Mesendoderm (in vitro differentiated cells): ENCODE data around the gene YPEL2. TPM values are rescaled to one million over a fixed set of nuclear protein-coding genes. Genes with fewer than 3 reads are reported as not detected.

Experiments used
- DNase-seq: peaks from one replicate; pipeline ENCODE4 v3.0.0; 2013
- H2AK5ac ChIP-seq: 2 replicates; pipeline ENCODE4 v1.6.1; 2013; ENCODE audit warnings: low read length, inconsistent platforms
- H2BK120ac ChIP-seq: 2 replicates; pipeline ENCODE4 v1.6.1; 2013; ENCODE audit warnings: low read depth, mild to moderate bottlenecking, low read length, moderate library complexity, mixed read lengths
- H2BK15ac ChIP-seq: replicated peaks from 2 replicates; pipeline ENCODE4 v1.6.1; 2013; ENCODE audit warnings: low read depth, mild to moderate bottlenecking, moderate library complexity
- H2BK5ac ChIP-seq: 2 replicates; pipeline ENCODE4 v1.6.1; 2013; ENCODE audit warnings: low read length, inconsistent platforms
- H3K18ac ChIP-seq: 2 replicates; pipeline ENCODE4 v1.6.1; 2013; ENCODE audit warnings: mild to moderate bottlenecking, low read length, mixed read lengths
- H3K23ac ChIP-seq: one replicate; pipeline ENCODE4 v1.6.1; 2013; ENCODE audit warnings: low read length
- H3K27ac ChIP-seq: 2 replicates; pipeline ENCODE4 v1.5.1; 2013; ENCODE audit warnings: low read depth, mild to moderate bottlenecking, inconsistent platforms, low read length, moderate library complexity
- H3K27me3 ChIP-seq: 2 replicates; pipeline ENCODE4 v1.6.1; 2013; ENCODE audit warnings: low read length, control low read depth, mild to moderate bottlenecking, inconsistent platforms; ENCODE audit not compliant: insufficient read depth, poor library complexity
- H3K36me3 ChIP-seq: 2 replicates; pipeline ENCODE4 v1.6.1; 2013; ENCODE audit warnings: low read length, inconsistent platforms; ENCODE audit not compliant: control insufficient read depth, insufficient read depth
- H3K4ac ChIP-seq: one replicate; pipeline ENCODE4 v1.6.1; 2013; ENCODE audit warnings: low read depth, mild to moderate bottlenecking, low read length, moderate library complexity
- H3K4me1 ChIP-seq: 2 replicates; pipeline ENCODE4 v1.6.1; 2013; ENCODE audit warnings: low read depth, low read length, inconsistent platforms; ENCODE audit not compliant: control insufficient read depth
- H3K4me2 ChIP-seq: 2 replicates; pipeline ENCODE4 v1.6.1; 2013; ENCODE audit warnings: low read length
- H3K4me3 ChIP-seq: 2 replicates; pipeline ENCODE4 v1.5.1; 2013; ENCODE audit warnings: mild to moderate bottlenecking, low read length
- H3K56ac ChIP-seq: one replicate; pipeline ENCODE4 v1.6.1; 2013; ENCODE audit warnings: low read length
- H3K79me1 ChIP-seq: 2 replicates; pipeline ENCODE4 v1.6.1; 2013; ENCODE audit warnings: low read length, inconsistent platforms
- H3K79me2 ChIP-seq: 2 replicates; pipeline ENCODE4 v1.6.1; 2013; ENCODE audit warnings: mild to moderate bottlenecking, low read length; ENCODE audit not compliant: control insufficient read depth, insufficient read depth
- H3K9ac ChIP-seq: 2 replicates; pipeline ENCODE4 v1.6.1; 2013; ENCODE audit warnings: low read length, inconsistent platforms
- H4K5ac ChIP-seq: one replicate; pipeline ENCODE4 v1.6.1; 2013; ENCODE audit warnings: low read length
- H4K8ac ChIP-seq: one replicate; pipeline ENCODE4 v1.6.1; 2013; ENCODE audit warnings: low read depth, mild to moderate bottlenecking, control low read depth, low read length, moderate library complexity
- WGBS: extraction: QIAGEN DNeasy Blood & Tissue Kit; methylation state at CpG from one replicate; pipeline ENCODE4 v1.1.7; 2013; ENCODE audit warnings: low lambda C conversion rate, missing lambda C conversion rate; ENCODE audit not compliant: insufficient coverage; ENCODE audit errors: extremely low coverage; 5-methylcytosine and 5-hydroxymethylcytosine counted together
- polyA plus RNA-seq, 2 experiments: library from polyadenylated mRNA; stranded (reverse); fragments of 200-250 nt; gene quantifications; one replicate each; pipeline ENCODE4 v1.2.3, GENCODE V29; 2013

YPEL2 gene, protein sequence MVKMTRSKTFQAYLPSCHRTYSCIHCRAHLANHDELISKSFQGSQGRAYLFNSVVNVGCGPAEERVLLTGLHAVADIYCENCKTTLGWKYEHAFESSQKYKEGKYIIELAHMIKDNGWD
- polyA plus RNA-seq (2013, experiment 1 of 2), result 3.5 TPM
- 2.9 TPM for polyA plus RNA-seq (2013, experiment 2 of 2)

DNA sequence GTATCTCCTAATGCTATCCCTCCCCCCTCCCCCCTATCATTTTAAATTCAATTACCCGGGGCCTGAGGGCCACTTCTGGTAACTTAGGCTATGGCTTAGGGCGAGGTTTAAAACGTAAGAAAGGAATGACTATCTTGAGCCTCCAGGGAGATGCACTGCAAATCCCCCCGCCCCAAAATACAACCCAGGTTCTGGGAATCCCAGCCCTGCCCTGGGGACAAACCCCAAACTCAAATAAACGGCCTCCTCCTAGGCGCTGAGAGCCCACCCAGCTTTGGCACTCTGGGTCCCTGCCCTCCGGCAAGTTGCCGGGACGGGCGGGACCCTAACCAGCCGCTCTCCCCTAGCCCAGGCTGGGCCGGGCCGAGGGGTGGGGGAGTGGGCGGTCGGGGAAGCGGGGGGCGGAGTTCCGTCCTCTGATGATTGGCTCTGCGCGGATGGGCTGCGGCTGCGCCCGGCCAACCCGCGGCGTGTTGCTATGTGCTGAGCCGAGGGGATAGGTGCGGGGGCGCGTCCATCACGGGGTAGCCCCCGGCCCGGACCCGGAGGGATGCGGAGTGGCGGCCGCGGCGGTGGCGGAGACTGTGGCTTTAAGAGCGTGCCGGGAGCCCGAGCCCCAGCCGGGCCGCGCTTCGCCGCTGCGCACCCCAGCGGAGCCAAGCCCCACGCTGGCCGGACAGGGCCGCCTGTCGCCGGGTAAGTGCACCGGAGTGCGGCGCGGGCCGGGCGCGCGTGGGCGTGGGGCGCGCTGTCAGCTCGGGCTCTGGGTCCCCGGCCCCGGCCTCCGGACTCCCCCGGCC, at the start of gene YPEL2:
TSS of gene YPEL2 (plus strand) at position 527 of the 800 bp plus-strand sequence. CDS start 21,755 bp downstream, outside the sequence.
- Histone ChIP-seq H3K56ac (peak within 1 kb of the TSS; percentile 83), H4K8ac (no peak within 1 kb of the TSS), H3K27me3 (no peaks in the 10 kb centered on the region), H3K27ac (peak within 1 kb of the TSS; percentile 74), H2BK15ac (no peak within 1 kb of the TSS), H2BK5ac (no peak within 1 kb of the TSS), H3K79me2 (no peaks in the 10 kb centered on the region), H3K4me3 (peak within 1 kb of the TSS; percentile 56), H3K9ac (peak within 1 kb of the TSS; percentile 71), H3K18ac (peak within 1 kb of the TSS; percentile 89), H3K4me1 (peaks cover 20% of the 10 kb centered on the region), H3K4me2 (peak within 1 kb of the TSS; percentile 74), H4K5ac (no peak within 1 kb of the TSS), H3K36me3 (no peaks in the 10 kb centered on the region), H3K79me1 (no peaks in the 10 kb centered on the region), H3K4ac (no peak within 1 kb of the TSS), H2AK5ac (no peak within 1 kb of the TSS), H2BK120ac (no peak within 1 kb of the TSS), H3K23ac (no peak within 1 kb of the TSS)
- DNase-seq, result peak; percentile 99
- WGBS, result no CpG with 5 or more reads among the region's 71 CpGs

DNA sequence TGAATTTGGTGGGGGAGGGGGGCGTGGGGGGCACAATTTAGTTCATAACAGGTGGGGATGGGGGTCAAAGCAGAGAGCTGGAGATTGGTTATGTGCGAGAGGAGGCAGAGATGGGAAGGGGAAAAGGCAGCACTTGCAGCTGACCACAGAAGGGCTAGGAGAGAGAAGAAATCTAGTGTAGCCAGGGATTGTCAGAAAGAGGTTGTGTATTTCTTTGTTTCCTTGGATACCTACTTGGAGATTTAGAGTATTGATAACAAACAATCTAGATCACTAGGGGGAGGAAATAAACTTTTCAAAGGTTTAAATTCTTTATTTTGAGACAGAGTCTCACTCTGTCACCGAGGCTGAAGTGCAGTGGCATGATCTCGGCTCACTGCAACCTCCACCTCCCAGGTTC, 47.1 kb upstream of the YPEL2 start:
- H3K56ac ChIP-seq, result no peak overlapping the region
- no peak overlapping the region for H4K5ac ChIP-seq
- no peak overlapping the region for H2BK15ac ChIP-seq
- WGBS, result no CpG with 5 or more reads among the region's 4 CpGs
- peak; percentile 26 for DNase-seq
- H3K4me3 ChIP-seq, result no peak overlapping the region
- H3K4me2 ChIP-seq, result no peak overlapping the region
- H4K8ac ChIP-seq, result no peak overlapping the region
- H3K27me3 ChIP-seq, result no peaks in the 10 kb centered on the region
- H3K27ac ChIP-seq, result no peak overlapping the region
- H3K79me2 ChIP-seq, result no peaks in the 10 kb centered on the region
- no peaks in the 10 kb centered on the region for H3K4me1 ChIP-seq
- H3K9ac ChIP-seq, result no peak overlapping the region
- H3K36me3 ChIP-seq, result no peaks in the 10 kb centered on the region
- no peak overlapping the region for H2AK5ac ChIP-seq
- H2BK5ac ChIP-seq, result no peak overlapping the region
- no peak overlapping the region for H3K18ac ChIP-seq
- H2BK120ac ChIP-seq, result no peak overlapping the region
- no peak overlapping the region for H3K23ac ChIP-seq
- no peaks in the 10 kb centered on the region for H3K79me1 ChIP-seq
- no peak overlapping the region for H3K4ac ChIP-seq

DNA sequence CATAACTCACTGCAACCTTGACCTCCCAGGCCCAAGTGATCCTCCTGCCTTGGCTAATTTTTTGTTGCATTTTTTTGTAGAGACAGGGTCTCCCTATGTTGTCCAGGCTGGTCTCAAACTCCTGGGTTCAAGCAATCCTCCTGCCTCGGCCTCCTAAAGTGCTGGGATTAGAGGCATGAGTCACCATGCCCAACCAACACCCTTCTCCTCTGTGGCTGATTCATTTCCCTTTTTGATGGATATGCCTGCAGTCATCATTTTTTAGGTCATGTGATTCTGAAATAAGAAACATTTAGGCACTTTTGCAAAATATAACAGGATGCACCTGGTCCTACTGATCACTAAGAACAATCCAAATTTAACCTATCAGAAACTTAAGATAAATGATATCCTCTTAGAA, 44.0 kb upstream of the YPEL2 start:
- Histone ChIP-seq H3K4me3 (no peak overlapping the region), H4K8ac (no peak overlapping the region), H3K18ac (no peak overlapping the region), H2AK5ac (no peak overlapping the region), H2BK120ac (no peak overlapping the region), H2BK5ac (no peak overlapping the region), H3K4ac (no peak overlapping the region), H3K79me2 (no peaks in the 10 kb centered on the region), H3K56ac (no peak overlapping the region), H4K5ac (no peak overlapping the region), H3K27ac (no peak overlapping the region), H3K79me1 (no peaks in the 10 kb centered on the region), H3K36me3 (no peaks in the 10 kb centered on the region), H3K9ac (no peak overlapping the region), H3K4me1 (peaks cover 4% of the 10 kb centered on the region), H3K23ac (no peak overlapping the region), H2BK15ac (no peak overlapping the region), H3K27me3 (no peaks in the 10 kb centered on the region), H3K4me2 (no peak overlapping the region)
- DNase-seq, result no peak
- no CpG with 5 or more reads among the region's 1 CpG for WGBS

DNA sequence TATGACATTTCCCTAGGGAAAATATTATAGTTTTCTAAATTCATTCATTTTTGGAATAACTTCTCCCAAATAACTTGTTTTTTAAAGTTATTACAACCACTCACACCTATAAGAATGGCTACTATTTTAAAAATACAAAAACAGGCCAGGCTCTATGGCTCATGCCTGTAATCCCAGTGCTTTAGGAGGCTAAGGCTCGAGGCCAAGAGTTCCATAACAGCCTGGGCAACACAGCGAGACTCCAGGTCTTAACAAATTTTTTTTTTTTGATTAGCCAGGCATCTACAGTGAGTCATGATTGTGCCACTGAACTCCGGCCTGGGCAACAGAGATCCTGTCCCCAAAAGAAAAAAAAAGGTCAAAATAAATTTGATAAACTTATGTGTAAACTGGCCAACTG, 43.6 kb upstream of the YPEL2 start:
- H3K23ac ChIP-seq, result no peak overlapping the region
- H4K5ac ChIP-seq, result no peak overlapping the region
- H3K9ac ChIP-seq, result no peak overlapping the region
- no peaks in the 10 kb centered on the region for H3K36me3 ChIP-seq
- H3K79me2 ChIP-seq, result no peaks in the 10 kb centered on the region
- H2BK120ac ChIP-seq, result no peak overlapping the region
- no peak overlapping the region for H3K18ac ChIP-seq
- H2BK5ac ChIP-seq, result no peak overlapping the region
- H3K4me3 ChIP-seq, result no peak overlapping the region
- H3K4me2 ChIP-seq, result no peak overlapping the region
- H3K56ac ChIP-seq, result no peak overlapping the region
- H3K79me1 ChIP-seq, result no peaks in the 10 kb centered on the region
- no peak overlapping the region for H2AK5ac ChIP-seq
- H3K27ac ChIP-seq, result no peak overlapping the region
- DNase-seq, result no peak
- H2BK15ac ChIP-seq, result no peak overlapping the region
- no CpG with 5 or more reads among the region's 3 CpGs for WGBS
- no peaks in the 10 kb centered on the region for H3K27me3 ChIP-seq
- H4K8ac ChIP-seq, result no peak overlapping the region
- peaks cover 4% of the 10 kb centered on the region for H3K4me1 ChIP-seq
- no peak overlapping the region for H3K4ac ChIP-seq

DNA sequence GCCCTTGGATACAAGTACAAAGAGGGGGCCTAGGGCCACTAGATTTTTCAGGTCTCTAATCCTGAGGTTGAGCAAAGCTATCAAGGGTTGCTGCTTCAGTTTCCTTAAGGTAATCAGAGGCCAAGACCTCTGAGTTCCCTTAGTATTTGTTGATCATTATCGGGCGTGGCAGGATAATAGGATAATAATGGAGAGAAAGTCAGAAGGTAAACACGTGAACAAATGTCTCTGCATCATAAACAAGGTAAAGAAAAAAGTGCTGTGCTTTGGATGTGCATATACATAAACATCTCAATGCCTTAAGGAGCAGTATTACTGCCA, 41.5 kb upstream of the YPEL2 start:
- DNase-seq, result peak; percentile 54
- no peaks in the 10 kb centered on the region for H3K36me3 ChIP-seq
- H3K4me3 ChIP-seq, result no peak overlapping the region
- H3K79me1 ChIP-seq, result no peaks in the 10 kb centered on the region
- no peak overlapping the region for H2BK5ac ChIP-seq
- peak overlapping the region; percentile 64 for H3K18ac ChIP-seq
- H3K27ac ChIP-seq, result no peak overlapping the region
- H4K8ac ChIP-seq, result no peak overlapping the region
- H2BK15ac ChIP-seq, result no peak overlapping the region
- no peak overlapping the region for H2BK120ac ChIP-seq
- H2AK5ac ChIP-seq, result no peak overlapping the region
- peaks cover 4% of the 10 kb centered on the region for H3K4me1 ChIP-seq
- no peaks in the 10 kb centered on the region for H3K27me3 ChIP-seq
- no CpG with 5 or more reads among the region's 3 CpGs for WGBS
- no peak overlapping the region for H3K23ac ChIP-seq
- H3K4me2 ChIP-seq, result no peak overlapping the region
- no peaks in the 10 kb centered on the region for H3K79me2 ChIP-seq
- H3K56ac ChIP-seq, result no peak overlapping the region
- no peak overlapping the region for H4K5ac ChIP-seq
- H3K9ac ChIP-seq, result no peak overlapping the region
- no peak overlapping the region for H3K4ac ChIP-seq
